ENCODE data around the gene CDYL. TPM values are rescaled to one million over a fixed set of nuclear protein-coding genes. Genes with fewer than 3 reads are reported as not detected.

Gene CDYL
- total RNA-seq, 1 donor from 2014 or later: 53.5 TPM

DNA sequence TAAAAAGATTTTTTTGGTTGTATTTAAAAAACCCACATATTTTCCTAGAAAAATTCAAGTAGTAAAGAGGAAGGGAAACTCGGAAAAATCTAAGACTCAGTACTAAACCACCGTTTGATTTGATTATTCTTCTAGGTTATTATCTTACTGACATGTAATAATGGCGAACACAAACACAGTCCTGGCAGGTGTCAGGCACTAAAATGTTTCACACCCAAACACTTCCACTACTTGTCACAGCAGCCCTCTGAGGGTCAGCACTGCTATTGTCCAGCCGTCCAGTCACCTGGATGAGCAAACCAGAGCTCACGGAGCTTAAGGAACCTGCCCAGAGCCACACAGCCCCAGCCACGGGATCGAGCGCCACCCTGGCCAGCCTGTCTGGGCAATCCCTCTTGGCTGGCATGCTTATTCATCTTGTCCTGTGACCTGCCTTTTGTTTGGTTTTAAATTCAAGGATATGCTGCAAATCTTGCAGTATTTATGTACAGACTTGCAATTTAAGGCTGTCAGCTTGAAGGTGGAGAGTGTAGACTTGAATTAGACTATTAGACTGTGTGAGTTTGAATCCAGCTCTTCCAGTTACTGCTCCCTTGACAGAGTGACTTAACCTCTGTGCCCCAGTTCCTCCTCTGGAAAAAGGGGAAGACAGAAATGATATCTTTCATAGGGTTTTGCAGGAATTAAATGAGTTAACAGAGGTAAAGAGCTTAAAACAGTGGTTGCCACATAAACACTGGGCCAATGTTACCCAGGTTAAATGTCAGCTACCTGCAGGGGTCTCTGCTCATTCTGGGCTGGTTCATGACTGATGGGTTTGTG, 82.2 kb downstream of the CDYL start:
- no peaks in the 10 kb centered on the region for H3K27me3 ChIP-seq
- peaks cover 16% of the 10 kb centered on the region for H3K36me3 Mint-ChIP-seq
- peaks cover 3% of the 10 kb centered on the region for H3K27me3 Mint-ChIP-seq (ENCODE audit: insufficient read depth, low read depth)
- no peak overlapping the region for H3K27ac ChIP-seq
- H3F3A ChIP-seq (ENCODE audit: low read depth): no peaks in the 10 kb centered on the region
- no peak overlapping the region for H3K4me3 Mint-ChIP-seq
- H3K4me1 Mint-ChIP-seq: peaks cover 28% of the 10 kb centered on the region
- H4K20me1 ChIP-seq (ENCODE audit: low read depth): peaks cover 73% of the 10 kb centered on the region
- no peak overlapping the region for H3K9ac ChIP-seq
- H3K4me1 ChIP-seq: peaks cover 9% of the 10 kb centered on the region
- no peaks in the 10 kb centered on the region for H3K9me3 ChIP-seq (ENCODE audit: low read depth)
- peaks cover 19% of the 10 kb centered on the region for H3K9me3 Mint-ChIP-seq
- H2AFZ ChIP-seq (replicated peaks): no peak overlapping the region
- H3K4me2 ChIP-seq: no peak overlapping the region
- DNase-seq (ENCODE audit: low spot score): no peak
- peaks cover 100% of the 10 kb centered on the region for H3K79me2 ChIP-seq (ENCODE audit: low read depth)
- H3K36me3 ChIP-seq: no peaks in the 10 kb centered on the region
- H3K4me3 ChIP-seq: no peak overlapping the region
- no peak for TF ChIP-seq EZH2 (IDR thresholded peaks at IDR 0.05)
- TF ChIP-seq EZH2phosphoT487 (IDR thresholded peaks at IDR 0.05): no peak
- TF ChIP-seq, protein P1, sequence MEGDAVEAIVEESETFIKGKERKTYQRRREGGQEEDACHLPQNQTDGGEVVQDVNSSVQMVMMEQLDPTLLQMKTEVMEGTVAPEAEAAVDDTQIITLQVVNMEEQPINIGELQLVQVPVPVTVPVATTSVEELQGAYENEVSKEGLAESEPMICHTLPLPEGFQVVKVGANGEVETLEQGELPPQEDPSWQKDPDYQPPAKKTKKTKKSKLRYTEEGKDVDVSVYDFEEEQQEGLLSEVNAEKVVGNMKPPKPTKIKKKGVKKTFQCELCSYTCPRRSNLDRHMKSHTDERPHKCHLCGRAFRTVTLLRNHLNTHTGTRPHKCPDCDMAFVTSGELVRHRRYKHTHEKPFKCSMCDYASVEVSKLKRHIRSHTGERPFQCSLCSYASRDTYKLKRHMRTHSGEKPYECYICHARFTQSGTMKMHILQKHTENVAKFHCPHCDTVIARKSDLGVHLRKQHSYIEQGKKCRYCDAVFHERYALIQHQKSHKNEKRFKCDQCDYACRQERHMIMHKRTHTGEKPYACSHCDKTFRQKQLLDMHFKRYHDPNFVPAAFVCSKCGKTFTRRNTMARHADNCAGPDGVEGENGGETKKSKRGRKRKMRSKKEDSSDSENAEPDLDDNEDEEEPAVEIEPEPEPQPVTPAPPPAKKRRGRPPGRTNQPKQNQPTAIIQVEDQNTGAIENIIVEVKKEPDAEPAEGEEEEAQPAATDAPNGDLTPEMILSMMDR (IDR thresholded peaks at IDR 0.05): no peak
- H3K27ac Mint-ChIP-seq: peak overlapping the region; percentile 33

DNA sequence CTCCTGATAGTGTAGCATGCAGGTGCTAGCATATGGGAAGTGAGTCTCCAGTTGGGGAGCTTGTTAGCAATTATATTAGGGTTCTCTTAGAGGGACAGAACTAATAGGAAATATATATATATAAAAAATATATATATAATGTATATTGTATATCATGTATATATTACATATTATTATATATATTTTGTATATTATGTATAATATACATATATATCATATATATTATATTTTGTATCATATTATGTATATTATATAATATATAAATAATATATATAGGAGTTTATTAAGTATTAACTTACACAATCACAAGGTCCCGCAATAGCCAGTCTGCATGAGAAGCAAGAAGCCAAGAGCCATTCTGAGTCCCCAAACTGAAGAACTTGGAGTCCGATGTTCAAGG, 84.2 kb downstream of the CDYL start:
- H3K4me3 Mint-ChIP-seq: no peak overlapping the region

DNA sequence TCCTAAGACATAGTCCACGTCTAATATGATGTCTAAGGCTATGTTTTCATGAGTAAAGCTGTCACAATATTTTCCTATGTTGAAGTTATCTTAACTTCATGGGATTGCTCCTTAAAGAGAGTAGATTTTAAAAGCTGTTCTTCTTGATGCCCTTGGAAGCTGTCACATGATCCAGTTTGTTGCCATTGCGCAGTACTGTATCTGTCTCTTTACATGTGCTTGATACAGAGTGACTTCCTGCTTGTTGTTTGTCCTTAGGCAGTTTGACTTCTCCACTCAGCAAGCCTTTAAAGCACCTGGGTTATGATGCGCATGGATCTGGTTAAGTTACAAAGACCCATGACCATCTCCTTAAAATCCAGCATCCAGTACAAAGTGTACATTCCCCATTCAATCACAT, 85.4 kb downstream of the CDYL start:
- Histone ChIP-seq H3K4me3 (no peak overlapping the region), H3K79me2 (ENCODE audit: low read depth) (peaks cover 99% of the 10 kb centered on the region)
- no peak overlapping the region for H3K4me3 Mint-ChIP-seq

More for the DNA sequence above, 84.2 kb downstream of the CDYL start:
- Mint-ChIP-seq H3K27ac (no peak overlapping the region), H3K27me3 (ENCODE audit: insufficient read depth, low read depth) (peaks cover 3% of the 10 kb centered on the region), H3K4me1 (peaks cover 15% of the 10 kb centered on the region), H3K9me3 (peaks cover 34% of the 10 kb centered on the region), H3K36me3 (peaks cover 25% of the 10 kb centered on the region)
- peaks cover 56% of the 10 kb centered on the region for H4K20me1 ChIP-seq (ENCODE audit: low read depth)
- no peak for TF ChIP-seq EZH2 (IDR thresholded peaks at IDR 0.05)
- no peak for TF ChIP-seq EZH2phosphoT487 (IDR thresholded peaks at IDR 0.05)
- TF ChIP-seq, protein P1 (IDR thresholded peaks at IDR 0.05): no peak
- no peak overlapping the region for H3K9ac ChIP-seq
- H3K36me3 ChIP-seq: no peaks in the 10 kb centered on the region
- no peak overlapping the region for H2AFZ ChIP-seq (replicated peaks)
- no peak overlapping the region for H3K4me3 ChIP-seq
- H3K9me3 ChIP-seq (ENCODE audit: low read depth): no peaks in the 10 kb centered on the region
- H3K4me2 ChIP-seq: no peak overlapping the region
- H3K27ac ChIP-seq: no peak overlapping the region
- H3K4me1 ChIP-seq: peaks cover 9% of the 10 kb centered on the region
- H3F3A ChIP-seq (ENCODE audit: low read depth): no peaks in the 10 kb centered on the region
- DNase-seq (ENCODE audit: low spot score): no peak
- peaks cover 99% of the 10 kb centered on the region for H3K79me2 ChIP-seq (ENCODE audit: low read depth)
- H3K27me3 ChIP-seq: no peaks in the 10 kb centered on the region

More for the DNA sequence above, 85.4 kb downstream of the CDYL start:
- no peaks in the 10 kb centered on the region for H3K36me3 ChIP-seq
- H3K36me3 Mint-ChIP-seq: peaks cover 33% of the 10 kb centered on the region
- H3K4me2 ChIP-seq: no peak overlapping the region
- H3K4me1 ChIP-seq: peaks cover 9% of the 10 kb centered on the region
- DNase-seq (ENCODE audit: low spot score): no peak
- H3K27me3 ChIP-seq: no peaks in the 10 kb centered on the region
- H3K9me3 ChIP-seq (ENCODE audit: low read depth): peaks cover under 1% of the 10 kb centered on the region
- peaks cover 41% of the 10 kb centered on the region for H3K9me3 Mint-ChIP-seq
- H3K27me3 Mint-ChIP-seq (ENCODE audit: insufficient read depth, low read depth): peaks cover 3% of the 10 kb centered on the region
- no peaks in the 10 kb centered on the region for H3F3A ChIP-seq (ENCODE audit: low read depth)
- peaks cover 44% of the 10 kb centered on the region for H4K20me1 ChIP-seq (ENCODE audit: low read depth)
- no peak overlapping the region for H3K27ac ChIP-seq
- no peak overlapping the region for H3K27ac Mint-ChIP-seq
- H3K9ac ChIP-seq: no peak overlapping the region
- H3K4me1 Mint-ChIP-seq: peaks cover 15% of the 10 kb centered on the region
- no peak overlapping the region for H2AFZ ChIP-seq (replicated peaks)
- TF ChIP-seq, protein P1 (IDR thresholded peaks at IDR 0.05): no peak
- TF ChIP-seq EZH2 (IDR thresholded peaks at IDR 0.05) (no peak), EZH2phosphoT487 (IDR thresholded peaks at IDR 0.05) (no peak)

Measured in neural progenitor cell (in vitro differentiated cells).